BLaER1 (cell line): ENCODE results near the gene DNAH2.

Experiments used
- H3K27ac ChIP-seq: shearing (Covaris generic); formaldehyde crosslinking; 2 replicates; pipeline ENCODE4 v1.8.1; 2022
- H3K27me3 ChIP-seq: shearing (Covaris generic); formaldehyde crosslinking; 2 replicates; pipeline ENCODE4 v1.8.1; 2022
- H3K36me3 ChIP-seq: shearing (Covaris generic); formaldehyde crosslinking; 2 replicates; pipeline ENCODE4 v1.8.1; 2022
- H3K4me1 ChIP-seq: shearing (Covaris generic); formaldehyde crosslinking; 2 replicates; pipeline ENCODE4 v1.8.1; 2022
- H3K4me2 ChIP-seq: shearing (Covaris generic); formaldehyde crosslinking; 2 replicates; pipeline ENCODE4 v1.8.1; 2022
- H3K4me3 ChIP-seq: shearing (Covaris generic); formaldehyde crosslinking; 2 replicates; pipeline ENCODE4 v1.8.1; 2022
- H3K9ac ChIP-seq: shearing (Covaris generic); formaldehyde crosslinking; 2 replicates; pipeline ENCODE4 v1.8.1; 2022
- H3K9me3 ChIP-seq: shearing (Covaris generic); formaldehyde crosslinking; 2 replicates; pipeline ENCODE4 v1.8.1; 2022
- H4K20me1 ChIP-seq: shearing (Covaris generic); formaldehyde crosslinking; 2 replicates; pipeline ENCODE4 v1.8.1; 2022
- Cebpa-rat ChIP-seq: shearing (Covaris generic); IDR thresholded peaks from 2 replicates; pipeline ENCODE4 v1.8.1; 2022

DNAH2 gene

GRCh38 chr17:7814969-7815368 is 97.4 kb downstream of the DNAH2 start:
- Histone ChIP-seq H3K4me3 (no peak overlapping the region), H3K9me3 (no peaks in the 10 kb centered on the region), H3K27ac (no peak overlapping the region)

DNA sequence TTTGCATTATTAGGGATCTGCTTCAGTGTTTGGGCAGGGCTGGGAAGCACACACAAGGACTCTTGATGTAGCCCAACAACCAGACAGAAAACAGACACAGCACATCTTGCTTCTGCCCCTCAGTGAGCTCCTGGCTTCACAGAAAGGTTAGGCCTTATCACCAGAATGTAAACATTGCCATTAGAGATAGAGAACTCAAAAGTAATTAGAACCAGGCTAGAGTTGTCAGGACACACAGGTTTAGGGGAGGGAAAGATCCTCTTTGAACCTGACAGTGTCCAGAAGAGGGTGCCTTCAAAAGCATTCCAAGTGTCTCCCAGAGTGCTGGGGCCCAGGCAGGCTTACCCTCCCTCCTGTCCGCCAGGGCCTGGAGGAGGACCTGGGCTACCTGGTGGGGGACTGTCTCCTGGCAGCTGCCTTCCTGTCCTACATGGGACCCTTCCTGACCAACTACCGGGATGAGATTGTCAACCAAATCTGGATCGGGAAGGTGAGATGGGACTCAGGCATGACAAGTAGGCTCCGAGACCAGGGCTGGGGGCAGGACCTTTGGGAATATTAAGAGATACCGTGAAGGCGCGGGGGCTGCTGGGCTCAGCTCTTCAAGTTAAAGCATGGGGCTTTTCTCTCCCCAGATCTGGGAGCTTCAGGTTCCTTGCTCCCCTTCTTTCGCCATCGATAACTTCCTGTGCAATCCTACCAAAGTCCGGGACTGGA is 99.5 kb downstream of the DNAH2 start:
- Histone ChIP-seq H3K4me1 (no peaks in the 10 kb centered on the region), H3K4me2 (no peak overlapping the region), H4K20me1 (no peaks in the 10 kb centered on the region), H3K36me3 (no peaks in the 10 kb centered on the region), H3K27ac (no peak overlapping the region), H3K9ac (no peak overlapping the region), H3K9me3 (no peaks in the 10 kb centered on the region), H3K27me3 (0 out of 2 replicates have a peak, but pooled peaks cover 3% of the 10 kb centered on the region), H3K4me3 (no peak overlapping the region)
- no peak for TF ChIP-seq Cebpa-rat

More at GRCh38 chr17:7814969-7815368, 97.4 kb downstream of the DNAH2 start:
- Histone ChIP-seq H3K36me3 (no peaks in the 10 kb centered on the region), H3K9ac (no peak overlapping the region), H4K20me1 (no peaks in the 10 kb centered on the region), H3K4me1 (peaks cover 6% of the 10 kb centered on the region; the same call in 1 of the 2 replicates), H3K4me2 (no peak overlapping the region), H3K27me3 (0 out of 2 replicates have a peak, but pooled peaks cover 3% of the 10 kb centered on the region)
- no peak for TF ChIP-seq Cebpa-rat

GRCh38 chr17:7817643-7817964 is 100.1 kb downstream of the DNAH2 start:
- no peak overlapping the region for H3K27ac ChIP-seq
- H3K9me3 ChIP-seq = no peaks in the 10 kb centered on the region
- H3K9ac ChIP-seq = no peak overlapping the region
- H3K27me3 ChIP-seq = 0 out of 2 replicates have a peak, but pooled peaks cover 3% of the 10 kb centered on the region
- no peak overlapping the region for H3K4me2 ChIP-seq
- H3K4me1 ChIP-seq = no peaks in the 10 kb centered on the region
- no peak overlapping the region for H3K4me3 ChIP-seq
- no peaks in the 10 kb centered on the region for H3K36me3 ChIP-seq
- no peaks in the 10 kb centered on the region for H4K20me1 ChIP-seq
- TF ChIP-seq Cebpa-rat = no peak

GRCh38 chr17:7818026-7818425 is 100.5 kb downstream of the DNAH2 start:
- Histone ChIP-seq H3K9me3 (no peaks in the 10 kb centered on the region), H3K27me3 (0 out of 2 replicates have a peak, but pooled peaks cover 3% of the 10 kb centered on the region), H3K4me2 (no peak overlapping the region), H3K4me1 (no peaks in the 10 kb centered on the region), H4K20me1 (no peaks in the 10 kb centered on the region), H3K36me3 (no peaks in the 10 kb centered on the region), H3K4me3 (no peak overlapping the region), H3K9ac (no peak overlapping the region), H3K27ac (no peak overlapping the region)
- TF ChIP-seq Cebpa-rat = no peak

DNA sequence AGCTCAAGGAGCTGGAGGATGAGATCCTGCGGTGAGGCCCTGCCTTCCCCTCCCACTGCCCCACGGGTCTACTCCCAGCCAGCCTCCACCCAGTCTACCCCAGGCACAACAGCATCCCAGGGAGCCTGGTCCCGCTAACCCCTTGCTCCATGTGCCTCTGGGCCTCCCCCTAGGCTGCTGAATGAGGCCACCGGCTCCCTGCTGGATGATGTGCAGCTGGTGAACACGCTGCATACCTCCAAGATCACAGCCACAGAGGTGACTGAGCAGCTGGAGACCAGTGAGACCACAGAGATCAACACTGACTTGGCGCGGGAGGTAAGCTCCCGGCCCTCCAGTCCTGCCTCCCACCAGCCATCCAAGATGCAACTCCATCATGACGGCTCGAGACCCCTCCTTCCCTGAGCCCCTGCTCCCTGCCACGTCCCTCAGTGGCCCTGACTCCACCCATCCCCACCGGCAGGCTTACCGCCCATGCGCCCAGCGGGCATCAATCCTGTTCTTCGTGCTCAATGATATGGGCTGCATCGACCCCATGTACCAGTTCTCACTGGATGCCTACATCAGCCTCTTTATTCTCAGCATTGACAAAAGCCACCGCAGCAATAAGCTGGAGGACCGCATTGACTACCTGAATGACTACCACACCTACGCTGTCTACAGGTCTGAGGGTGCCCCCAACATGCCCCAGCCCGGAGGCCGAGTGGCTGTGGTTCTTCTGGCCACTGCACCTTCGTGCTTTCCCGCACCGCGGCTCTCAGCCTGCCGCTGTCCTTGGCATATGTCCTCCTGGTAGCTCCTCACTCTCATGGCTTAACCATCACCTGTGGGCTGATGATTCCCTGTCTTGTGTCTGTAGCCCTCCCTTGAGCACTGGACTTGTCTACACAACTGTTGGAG is 101.5 kb downstream of the DNAH2 start:
- H4K20me1 ChIP-seq = no peaks in the 10 kb centered on the region
- H3K4me2 ChIP-seq = no peak overlapping the region
- no peak for TF ChIP-seq Cebpa-rat
- no peak overlapping the region for H3K9ac ChIP-seq
- H3K27ac ChIP-seq = no peak overlapping the region
- H3K4me1 ChIP-seq = no peaks in the 10 kb centered on the region
- H3K9me3 ChIP-seq = no peaks in the 10 kb centered on the region
- H3K27me3 ChIP-seq = 0 out of 2 replicates have a peak, but pooled peaks cover 3% of the 10 kb centered on the region
- H3K36me3 ChIP-seq = no peaks in the 10 kb centered on the region
- H3K4me3 ChIP-seq = no peak overlapping the region

DNA sequence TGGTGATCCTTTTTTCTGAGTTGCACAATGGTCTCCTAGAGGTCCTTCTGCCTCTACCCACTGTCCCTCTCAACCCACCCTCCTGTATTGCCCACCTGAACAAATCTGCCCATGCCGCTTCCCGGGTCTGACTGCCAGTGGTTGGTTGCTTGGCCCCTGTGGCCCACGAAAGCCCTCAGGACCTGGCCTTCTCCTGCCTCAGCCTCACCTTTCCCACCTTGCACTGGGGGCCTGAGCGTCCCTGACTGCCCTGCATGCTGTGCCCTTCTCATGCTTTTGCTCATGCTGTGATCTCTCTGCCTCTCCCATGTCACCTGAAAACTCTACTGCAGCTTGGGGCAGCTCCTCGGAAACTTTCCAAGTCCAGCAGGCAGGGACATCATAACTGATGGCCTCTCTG is 102.7 kb downstream of the DNAH2 start:
- TF ChIP-seq Cebpa-rat = no peak
- Histone ChIP-seq H3K36me3 (no peaks in the 10 kb centered on the region), H4K20me1 (no peaks in the 10 kb centered on the region), H3K9me3 (no peaks in the 10 kb centered on the region), H3K4me2 (no peak overlapping the region), H3K9ac (peak overlapping the region; percentile 45; the same call in 1 of the 2 replicates), H3K27ac (no peak overlapping the region), H3K4me1 (peaks cover 8% of the 10 kb centered on the region), H3K4me3 (no peak overlapping the region), H3K27me3 (0 out of 2 replicates have a peak, but pooled peaks cover 3% of the 10 kb centered on the region)

DNA sequence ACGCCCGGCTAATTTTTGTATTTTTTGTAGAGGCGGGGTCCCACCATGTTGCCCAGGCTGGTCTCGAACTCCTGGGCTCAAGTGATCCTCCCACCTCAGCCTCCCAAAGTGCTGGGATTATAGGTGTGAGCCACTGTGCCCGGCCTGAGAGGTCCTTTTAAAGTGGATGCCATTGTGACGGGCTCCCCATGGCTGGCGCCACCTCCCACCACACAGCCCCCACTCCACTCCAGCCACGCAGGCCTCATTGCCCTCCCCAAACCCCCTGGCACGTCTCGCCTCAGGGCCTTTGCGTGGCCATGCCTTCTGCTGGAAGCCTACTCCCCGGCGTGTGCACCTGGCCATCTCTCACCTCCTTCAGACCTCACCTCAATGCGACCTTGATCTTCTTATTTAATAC is 104.6 kb downstream of the DNAH2 start:
- no peak for TF ChIP-seq Cebpa-rat
- Histone ChIP-seq H3K9me3 (no peaks in the 10 kb centered on the region), H3K36me3 (no peaks in the 10 kb centered on the region), H4K20me1 (no peaks in the 10 kb centered on the region), H3K4me3 (no peak overlapping the region), H3K9ac (no peak overlapping the region), H3K4me2 (no peak overlapping the region), H3K4me1 (peaks cover 10% of the 10 kb centered on the region), H3K27ac (no peak overlapping the region), H3K27me3 (0 out of 2 replicates have a peak, but pooled peaks cover 3% of the 10 kb centered on the region)

DNA sequence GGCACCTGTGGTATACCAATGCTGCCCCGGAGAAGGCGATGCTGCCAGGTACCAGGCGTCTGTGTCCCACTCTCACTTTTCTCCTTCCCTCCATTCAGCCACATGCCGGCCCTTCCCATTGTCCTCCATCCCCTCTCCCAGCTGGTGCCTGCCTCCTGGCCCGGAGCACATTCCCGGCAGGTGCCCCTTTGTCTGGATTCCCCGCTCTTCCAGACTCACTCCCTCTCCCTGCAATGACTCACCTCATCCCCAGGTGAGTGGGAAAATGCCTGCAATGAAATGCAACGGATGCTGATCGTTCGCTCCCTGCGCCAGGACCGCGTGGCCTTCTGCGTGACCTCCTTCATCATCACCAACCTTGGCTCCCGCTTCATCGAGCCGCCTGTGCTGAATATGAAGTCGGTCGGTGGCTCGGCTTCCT is 106.0 kb downstream of the DNAH2 start:
- no peaks in the 10 kb centered on the region for H3K36me3 ChIP-seq
- no peak for TF ChIP-seq Cebpa-rat
- peaks cover 10% of the 10 kb centered on the region for H3K4me1 ChIP-seq
- no peak overlapping the region for H3K9ac ChIP-seq
- H3K9me3 ChIP-seq = no peaks in the 10 kb centered on the region
- no peak overlapping the region for H3K4me2 ChIP-seq
- H3K27ac ChIP-seq = no peak overlapping the region
- no peaks in the 10 kb centered on the region for H4K20me1 ChIP-seq
- H3K27me3 ChIP-seq = no peaks in the 10 kb centered on the region
- no peak overlapping the region for H3K4me3 ChIP-seq

- H3K36me3 ChIP-seq = no peaks in the 10 kb centered on the region
Measured at GRCh38 chr17:7824021-7824924, 106.7 kb downstream of the DNAH2 start.

More at GRCh38 chr17:7824021-7824924, 106.7 kb downstream of the DNAH2 start:
- no peak overlapping the region for H3K27ac ChIP-seq
- H3K4me1 ChIP-seq = peaks cover 10% of the 10 kb centered on the region
- H3K4me3 ChIP-seq = no peak overlapping the region
- no peaks in the 10 kb centered on the region for H4K20me1 ChIP-seq
- TF ChIP-seq Cebpa-rat = no peak
- H3K9me3 ChIP-seq = no peaks in the 10 kb centered on the region
- H3K27me3 ChIP-seq = no peaks in the 10 kb centered on the region
- H3K4me2 ChIP-seq = no peak overlapping the region; the same call in 1 of the 2 replicates
- H3K9ac ChIP-seq = no peak overlapping the region
